Suprapubic skin (tissue), 4 donors: Measurements from ENCODE around the gene METTL13.

Source experiments
- EP300 ChIP-seq: sonication (generic); formaldehyde crosslinking; IDR thresholded peaks from one replicate; pipeline ENCODE4 v1.6.1; 2017; ENCODE audit warnings: antibody characterized with exemption
- POLR2A ChIP-seq, 2 donors: fragments of 450-650 bp; IDR thresholded peaks; one replicate each; pipeline ENCODE4 v1.6.1; 2017; ENCODE audit warnings: antibody characterized with exemption in 2 of 2, mild to moderate bottlenecking in 2 of 2, moderate library complexity in 2 of 2
- POLR2AphosphoS5 ChIP-seq, 3 donors: sonication (generic); formaldehyde crosslinking; IDR thresholded peaks; one replicate each; pipeline ENCODE4 v1.6.1; 2017; ENCODE audit warnings: antibody characterized with exemption in 3 of 3
- TF ChIP-seq, protein P1 (sequence below), 2 donors: fragments of 200-600 bp in 1 of 2; fragments of 450-650 bp in 1 of 2; sonication (generic) in 1 of 2; IDR thresholded peaks; one replicate each; pipeline ENCODE4 v1.5.1; 2016 to 2019; ENCODE audit warnings: antibody characterized with exemption in 2 of 2, mild to moderate bottlenecking in 1 of 2, moderate library complexity in 1 of 2

DNA sequence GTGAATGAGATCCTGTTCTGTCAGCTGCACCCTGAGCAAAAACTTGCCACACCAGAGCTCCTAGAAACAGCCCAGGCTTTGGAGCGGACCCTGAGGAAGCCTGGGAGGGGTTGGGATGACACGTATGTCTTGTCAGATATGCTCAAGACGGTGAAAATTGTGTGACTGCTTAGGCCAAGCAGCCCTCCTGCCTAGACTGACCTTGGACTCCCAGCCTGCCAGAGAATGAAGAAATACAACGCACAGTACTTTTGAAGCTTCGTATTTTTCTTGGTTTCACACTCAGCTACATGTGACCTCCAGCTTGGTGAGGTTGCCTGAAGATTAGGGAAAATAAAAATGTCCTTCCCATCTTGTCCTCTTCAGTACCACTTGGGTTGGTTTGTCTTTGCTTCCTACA lies 15.1 kb downstream of the METTL13 start:
- TF ChIP-seq EP300 = no peak
- TF ChIP-seq, protein P1, sequence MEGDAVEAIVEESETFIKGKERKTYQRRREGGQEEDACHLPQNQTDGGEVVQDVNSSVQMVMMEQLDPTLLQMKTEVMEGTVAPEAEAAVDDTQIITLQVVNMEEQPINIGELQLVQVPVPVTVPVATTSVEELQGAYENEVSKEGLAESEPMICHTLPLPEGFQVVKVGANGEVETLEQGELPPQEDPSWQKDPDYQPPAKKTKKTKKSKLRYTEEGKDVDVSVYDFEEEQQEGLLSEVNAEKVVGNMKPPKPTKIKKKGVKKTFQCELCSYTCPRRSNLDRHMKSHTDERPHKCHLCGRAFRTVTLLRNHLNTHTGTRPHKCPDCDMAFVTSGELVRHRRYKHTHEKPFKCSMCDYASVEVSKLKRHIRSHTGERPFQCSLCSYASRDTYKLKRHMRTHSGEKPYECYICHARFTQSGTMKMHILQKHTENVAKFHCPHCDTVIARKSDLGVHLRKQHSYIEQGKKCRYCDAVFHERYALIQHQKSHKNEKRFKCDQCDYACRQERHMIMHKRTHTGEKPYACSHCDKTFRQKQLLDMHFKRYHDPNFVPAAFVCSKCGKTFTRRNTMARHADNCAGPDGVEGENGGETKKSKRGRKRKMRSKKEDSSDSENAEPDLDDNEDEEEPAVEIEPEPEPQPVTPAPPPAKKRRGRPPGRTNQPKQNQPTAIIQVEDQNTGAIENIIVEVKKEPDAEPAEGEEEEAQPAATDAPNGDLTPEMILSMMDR (IDR thresholded peaks at IDR 0.05) = no peak
- TF ChIP-seq POLR2AphosphoS5 (IDR thresholded peaks at IDR 0.05) = no peak
- TF ChIP-seq POLR2A (IDR thresholded peaks at IDR 0.05) = no peak
